COLO829 (cell line): ENCODE measurements around the gene SPINT1.

Experiments
- DNase-seq: peaks from one replicate; pipeline ENCODE4 v3.0.0; 2012; ENCODE audit warnings: low spot score

The SPINT1 gene

DNA sequence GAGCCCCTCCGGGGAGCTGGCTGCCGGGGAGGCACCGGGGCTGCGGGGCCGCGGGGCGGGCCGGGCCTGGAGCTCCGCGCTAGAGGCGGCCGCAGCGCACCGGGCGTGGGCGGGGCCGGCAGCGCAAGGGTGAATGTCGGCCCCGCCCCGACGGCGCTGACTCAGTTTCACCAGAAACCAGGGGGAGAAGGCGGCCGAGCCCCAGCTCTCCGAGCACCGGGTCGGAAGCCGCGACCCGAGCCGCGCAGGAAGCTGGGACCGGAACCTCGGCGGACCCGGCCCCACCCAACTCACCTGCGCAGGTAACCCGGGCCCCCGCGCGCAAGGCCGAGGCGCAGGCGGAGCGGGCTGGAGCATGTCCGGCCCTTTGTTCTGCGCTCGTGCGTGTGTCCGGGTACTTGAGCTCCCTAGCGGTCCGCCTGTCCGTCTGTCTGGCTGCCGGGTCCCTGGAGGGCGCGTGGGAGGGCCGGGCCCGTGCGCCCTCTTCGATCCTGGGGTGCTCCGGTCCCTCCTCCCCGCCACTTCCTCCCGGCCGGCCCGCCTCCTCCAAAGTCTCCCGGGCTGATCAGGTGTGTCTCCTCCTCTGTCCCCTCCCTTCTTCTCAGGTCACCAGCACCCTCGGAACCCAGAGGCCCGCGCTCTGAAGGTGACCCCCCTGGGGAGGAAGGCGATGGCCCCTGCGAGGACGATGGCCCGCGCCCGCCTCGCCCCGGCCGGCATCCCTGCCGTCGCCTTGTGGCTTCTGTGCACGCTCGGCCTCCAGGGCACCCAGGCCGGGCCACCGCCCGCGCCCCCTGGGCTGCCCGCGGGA, at the start of gene SPINT1:
SPINT1 (plus strand) TSS at position 164 of the 811 bp plus-strand sequence; CDS start at position 671, 507 bp downstream.
- DNase-seq: no peak

DNA sequence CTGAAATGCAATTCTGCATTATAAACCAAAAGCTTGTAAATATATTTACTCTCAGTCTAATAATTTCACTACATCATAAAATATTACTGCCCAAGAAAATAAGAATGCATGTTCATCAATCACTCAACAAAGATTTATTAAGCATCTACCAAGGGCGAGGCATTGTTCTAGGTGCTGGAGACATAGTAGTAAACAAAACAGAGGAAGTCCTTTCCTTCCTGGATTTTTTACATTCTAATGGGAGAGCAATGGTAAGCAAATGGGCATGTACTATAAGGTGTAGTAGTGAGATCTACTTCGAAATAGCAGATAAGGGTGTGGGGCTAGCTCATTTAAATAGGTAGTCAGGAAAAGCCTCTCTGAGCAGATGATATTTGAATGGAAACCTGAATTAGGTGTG, 47.8 kb upstream of the SPINT1 start:
- DNase-seq: no peak

DNA sequence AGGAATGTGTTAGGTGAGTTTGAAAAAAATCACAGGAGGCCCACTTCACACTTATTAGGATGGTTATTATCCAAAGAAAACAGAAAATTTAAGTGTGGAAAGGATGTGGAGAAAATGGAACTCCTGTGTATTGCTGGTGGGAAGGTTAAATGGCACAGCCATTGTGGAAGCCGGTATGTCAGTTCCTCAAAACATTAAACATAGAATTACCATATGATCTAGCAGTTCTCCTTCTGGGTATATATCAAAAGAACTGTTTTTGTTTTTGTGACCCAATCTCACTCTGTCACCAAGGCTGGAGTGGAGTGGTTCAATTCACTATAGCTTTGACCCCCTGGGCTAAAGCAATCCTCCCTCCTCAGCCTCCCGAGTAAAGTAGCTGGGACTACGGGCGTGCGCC, 47.3 kb upstream of the SPINT1 start:
- no peak for DNase-seq

DNA sequence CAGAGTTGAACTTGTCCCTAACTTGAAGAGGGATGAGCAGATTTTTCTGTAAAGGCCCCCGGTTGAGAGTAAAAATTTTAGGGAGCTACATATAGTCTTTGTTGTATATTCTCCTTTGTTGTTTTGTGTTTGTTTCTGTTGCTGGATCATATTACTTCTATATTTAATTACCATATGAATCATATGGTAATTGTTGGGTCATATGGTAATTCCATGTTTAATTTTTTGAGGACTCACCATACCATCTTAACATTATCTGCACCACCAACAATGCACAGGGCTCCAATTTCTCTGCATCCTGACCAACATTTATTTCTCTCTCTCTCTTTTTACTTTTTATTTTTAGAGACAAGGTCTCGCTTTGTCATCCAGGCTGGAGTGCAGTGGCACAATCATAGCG, 44.3 kb upstream of the SPINT1 start:
- DNase-seq: no peak

DNA sequence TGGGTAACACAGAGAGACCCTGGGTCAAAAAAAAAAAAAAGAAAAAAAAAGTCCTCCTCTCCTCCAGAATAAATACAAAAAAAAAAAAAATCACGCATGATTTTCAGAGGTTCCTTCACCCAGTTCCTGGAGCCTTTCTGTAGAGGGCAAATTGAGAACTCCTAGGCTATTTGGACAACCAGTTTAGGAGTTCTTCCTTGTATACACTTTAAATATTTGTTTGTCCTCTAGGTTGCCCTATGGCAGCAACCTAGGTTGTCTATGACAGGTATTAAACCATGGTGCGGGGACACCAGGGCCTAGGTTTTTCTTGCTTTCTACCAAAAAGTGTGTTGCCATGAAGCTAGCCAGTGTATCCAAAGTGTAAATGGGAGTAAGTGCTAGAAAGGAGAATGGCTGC, 40.8 kb upstream of the SPINT1 start:
- no peak for DNase-seq

- no peak for DNase-seq
Observed at GRCh38 chr15:40803688-40804087, 40.2 kb upstream of the SPINT1 start.

- DNase-seq: no peak
Observed at GRCh38 chr15:40806672-40807027, 37.2 kb upstream of the SPINT1 start.

GRCh38 chr15:40807028-40807887, 36.6 kb upstream of the SPINT1 start, which contains the start of the genes DNAJC17 and ZFYVE19:
Gene DNAJC17 (minus strand): TSS chr15:40807473. CDS start chr15:40807446, 27 bp downstream.
Gene ZFYVE19 (plus strand): TSS chr15:40807089. CDS start chr15:40807590, 501 bp downstream.
- DNase-seq: peak; percentile 77

GRCh38 chr15:40807888-40808461, 35.9 kb upstream of the SPINT1 start:
- no peak for DNase-seq

GRCh38 chr15:40808861-40809450, 34.9 kb upstream of the SPINT1 start:
- DNase-seq: no peak

GRCh38 chr15:40812721-40813425, 31.0 kb upstream of the SPINT1 start:
- DNase-seq: no peak

DNA sequence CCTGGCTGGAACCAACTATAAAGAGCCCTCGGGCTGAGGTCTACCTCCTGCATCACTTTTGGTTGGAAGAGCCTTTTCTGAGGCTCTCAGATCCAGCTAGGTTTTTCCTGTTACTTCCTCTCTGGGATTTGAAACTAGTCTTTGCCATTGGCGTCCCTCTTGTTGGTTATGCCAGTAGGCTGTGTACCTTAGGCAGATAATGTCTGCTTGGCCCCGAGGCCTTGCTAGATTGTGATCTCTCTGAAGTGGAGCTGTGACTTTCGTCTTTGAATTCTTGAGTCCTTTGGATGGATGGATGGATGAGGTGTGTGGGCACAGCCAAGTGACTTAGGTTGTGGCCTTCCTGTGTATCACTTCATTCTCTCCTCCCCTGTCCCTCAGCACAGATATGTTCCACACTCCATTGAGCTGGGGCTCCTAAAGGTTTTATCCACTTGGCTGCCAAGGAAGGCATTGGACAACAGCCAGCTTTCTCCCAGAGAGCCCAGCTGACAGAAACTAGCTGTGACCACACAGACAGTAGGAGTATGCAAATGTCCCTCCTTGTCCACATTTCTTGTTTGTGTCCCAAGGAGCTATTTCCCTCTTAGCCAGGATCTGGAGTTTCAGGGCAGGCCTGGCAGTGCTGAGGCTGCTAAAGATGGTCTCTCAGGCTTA, 28.7 kb upstream of the SPINT1 start:
- DNase-seq: no peak

- no peak for DNase-seq
Observed at GRCh38 chr15:40819048-40819447, 24.8 kb upstream of the SPINT1 start.

- no peak for DNase-seq
Observed at GRCh38 chr15:40821195-40821594, 22.7 kb upstream of the SPINT1 start.

- no peak for DNase-seq
Observed at GRCh38 chr15:40823572-40824343, 20.1 kb upstream of the SPINT1 start.

GRCh38 chr15:40825661-40826422, 18.0 kb upstream of the SPINT1 start:
- DNase-seq: peak; percentile 14

- no peak for DNase-seq
Observed at GRCh38 chr15:40826423-40827075, 17.3 kb upstream of the SPINT1 start.

- DNase-seq: no peak
Observed at GRCh38 chr15:40828447-40829036, 15.3 kb upstream of the SPINT1 start, which contains the start of gene PPP1R14D. Gene PPP1R14D (minus strand): TSS chr15:40828708. CDS start chr15:40828641, 67 bp downstream.
